GM21576 (cell line): ENCODE data around the gene ADGRD1.

ENCODE experiments used
- ATAC-seq: cut with Tn5 transposase; IDR thresholded peaks from one replicate; pipeline ENCODE4 v1.9.1; 2021; ENCODE audit warnings: mild to moderate bottlenecking, moderate library complexity; ENCODE audit not compliant: unreplicated experiment

ADGRD1 gene

GRCh38 chr12:131187602-131188001 is 233.9 kb downstream of the ADGRD1 start:
- ATAC-seq: no peak

GRCh38 chr12:131188131-131189050 is 234.7 kb downstream of the ADGRD1 start:
- ATAC-seq: no peak

GRCh38 chr12:131189781-131190180 is 236.1 kb downstream of the ADGRD1 start:
- no peak for ATAC-seq

- no peak for ATAC-seq
Measured at GRCh38 chr12:131190965-131191364, 237.3 kb downstream of the ADGRD1 start.
